ENCODE data around the gene TPST1. TPM values are rescaled to one million over a fixed set of nuclear protein-coding genes. Genes with fewer than 3 reads are reported as not detected.

Gene TPST1
- total and polyA plus RNA-seq, 4 experiments from 2014 or later: 0.24 to 1.2 (median 0.98) TPM

GRCh38 chr7:66206119-66206933 is 1.2 kb downstream of the TPST1 start:
- Histone ChIP-seq H3K4me1 (ENCODE audit: insufficient read depth, low read length) (peaks cover 20% of the 10 kb centered on the region), H3K27ac (ENCODE audit: low read depth, low read length) (no peak overlapping the region), H3K9me3 (ENCODE audit: control insufficient read depth in 1 of 2, low read length in 2 of 2) (no peaks in the 10 kb centered on the region), H3K36me3 (ENCODE audit: insufficient read depth, low read length) (no peaks in the 10 kb centered on the region), H3K27me3 (ENCODE audit: insufficient read depth, low read length) (peaks cover 22% of the 10 kb centered on the region), H3K4me3 (ENCODE audit: low read length in 2 of 2) (peak overlapping the region in 1 of 2 donors; percentile 60)
- Mint-ChIP-seq H3K4me3 (peak overlapping the region; percentile 83 to 93 (median 88)), H3K4me1 (peaks cover 28 to 43% (median 34%) of the 10 kb centered on the region in 4 donors), H3K36me3 (peaks cover 0 to 2% of the 10 kb centered on the region in 2 donors), H3K9me3 (peaks cover 0 to 2% (median 0%) of the 10 kb centered on the region in 8 donors), H3K27ac (peak overlapping the region in 6 of 7 donors; percentile 60 to 87 (median 77)), H3K27me3 (peaks cover 12 to 34% of the 10 kb centered on the region in 2 donors)
- ChIA-PET POLR2A (ENCODE audit: partially characterized antibody) (no interaction called here), CTCF (ENCODE audit: partially characterized antibody) (no interaction called here)
- intact Hi-C loops (cut with micrococcal nuclease): loop anchor here (5.0 kb wide), 2 partner anchors 536 to 791 kb away; partner anchors contain the start of genes RABGEF1, SBDS and TYW1
- DNase-seq: no peak

GRCh38 chr7:66206934-66207240 is 1.8 kb downstream of the TPST1 start:
- H3K4me3 Mint-ChIP-seq: peak overlapping the region in 7 of 8 donors; percentile 0 to 93 (median 52)
- no peak overlapping the region for H3K27ac Mint-ChIP-seq
- H3K4me1 Mint-ChIP-seq: peaks cover 28 to 43% (median 34%) of the 10 kb centered on the region in 4 donors
- H3K9me3 ChIP-seq (ENCODE audit: control insufficient read depth in 1 of 2, low read length in 2 of 2): no peaks in the 10 kb centered on the region
- H3K9me3 Mint-ChIP-seq: peaks cover 0 to 2% (median 0%) of the 10 kb centered on the region in 8 donors
- H3K27me3 Mint-ChIP-seq: peaks cover 10 to 34% of the 10 kb centered on the region in 2 donors
- CTCF ChIA-PET (ENCODE audit: partially characterized antibody): no interaction called here
- DNase-seq: no peak
- no peak overlapping the region for H3K4me3 ChIP-seq (ENCODE audit: low read length in 2 of 2)
- intact Hi-C loops (cut with micrococcal nuclease): loop anchor here (5.0 kb wide), 2 partner anchors 535 to 790 kb away; partner anchors contain the start of genes RABGEF1, SBDS and TYW1
- no peaks in the 10 kb centered on the region for H3K36me3 ChIP-seq (ENCODE audit: insufficient read depth, low read length)
- H3K4me1 ChIP-seq (ENCODE audit: insufficient read depth, low read length): peaks cover 20% of the 10 kb centered on the region
- no peak overlapping the region for H3K27ac ChIP-seq (ENCODE audit: low read depth, low read length)
- H3K36me3 Mint-ChIP-seq: peaks cover 0 to 2% of the 10 kb centered on the region in 2 donors
- peaks cover 22% of the 10 kb centered on the region for H3K27me3 ChIP-seq (ENCODE audit: insufficient read depth, low read length)
- POLR2A ChIA-PET (ENCODE audit: partially characterized antibody): no interaction called here

- no peak overlapping the region for H3K4me3 ChIP-seq (ENCODE audit: low read length in 2 of 2)
- Mint-ChIP-seq H3K27me3 (peaks cover 10 to 34% of the 10 kb centered on the region in 2 donors), H3K36me3 (peaks cover 0 to 2% of the 10 kb centered on the region in 2 donors), H3K9me3 (peaks cover 0 to 2% (median 0%) of the 10 kb centered on the region in 8 donors), H3K27ac (peak overlapping the region in 3 of 7 donors; percentile 2 to 42 (median 4)), H3K4me1 (peaks cover 23 to 37% (median 29%) of the 10 kb centered on the region in 4 donors), H3K4me3 (peak overlapping the region; percentile 4 to 93 (median 50))
- H3K36me3 ChIP-seq (ENCODE audit: insufficient read depth, low read length): no peaks in the 10 kb centered on the region
- H3K4me1 ChIP-seq (ENCODE audit: insufficient read depth, low read length): peaks cover 20% of the 10 kb centered on the region
- H3K9me3 ChIP-seq (ENCODE audit: control insufficient read depth in 1 of 2, low read length in 2 of 2): no peaks in the 10 kb centered on the region
- CTCF ChIA-PET (ENCODE audit: partially characterized antibody): no interaction called here
- peaks cover 22% of the 10 kb centered on the region for H3K27me3 ChIP-seq (ENCODE audit: insufficient read depth, low read length)
- DNase-seq: no peak
- intact Hi-C loops (cut with micrococcal nuclease): loop anchor here (5.0 kb wide), 2 partner anchors 535 to 790 kb away; partner anchors contain the start of genes RABGEF1, SBDS and TYW1
- POLR2A ChIA-PET (ENCODE audit: partially characterized antibody): no interaction called here
- H3K27ac ChIP-seq (ENCODE audit: low read depth, low read length): no peak overlapping the region
Measured at GRCh38 chr7:66207540-66207939, 2.4 kb downstream of the TPST1 start.

- Mint-ChIP-seq H3K9me3 (peaks cover 0 to 2% (median 0%) of the 10 kb centered on the region in 8 donors), H3K27ac (no peak overlapping the region), H3K4me3 (no peak overlapping the region), H3K4me1 (peaks cover 14 to 25% (median 17%) of the 10 kb centered on the region in 4 donors), H3K27me3 (peaks cover 1 to 26% of the 10 kb centered on the region in 2 donors), H3K36me3 (no peaks in the 10 kb centered on the region)
- no peaks in the 10 kb centered on the region for H3K9me3 ChIP-seq (ENCODE audit: control insufficient read depth in 1 of 2, low read length in 2 of 2)
- no peak overlapping the region for H3K4me3 ChIP-seq (ENCODE audit: low read length in 2 of 2)
- no peak overlapping the region for H3K27ac ChIP-seq (ENCODE audit: low read depth, low read length)
- intact Hi-C loops (cut with micrococcal nuclease): no loop called here
- H3K36me3 ChIP-seq (ENCODE audit: insufficient read depth, low read length): no peaks in the 10 kb centered on the region
- no peak for DNase-seq
- H3K4me1 ChIP-seq (ENCODE audit: insufficient read depth, low read length): peaks cover 10% of the 10 kb centered on the region
- POLR2A ChIA-PET (ENCODE audit: partially characterized antibody): no interaction called here
- CTCF ChIA-PET (ENCODE audit: partially characterized antibody): no interaction called here
- peaks cover 14% of the 10 kb centered on the region for H3K27me3 ChIP-seq (ENCODE audit: insufficient read depth, low read length)
Measured at GRCh38 chr7:66211429-66211828, 6.3 kb downstream of the TPST1 start.

- intact Hi-C loops (cut with micrococcal nuclease): no loop called here
- ChIA-PET CTCF (ENCODE audit: partially characterized antibody) (no interaction called here), POLR2A (ENCODE audit: partially characterized antibody) (no interaction called here)
- Histone ChIP-seq H3K9me3 (ENCODE audit: control insufficient read depth in 1 of 2, low read length in 2 of 2) (no peaks in the 10 kb centered on the region), H3K36me3 (ENCODE audit: insufficient read depth, low read length) (no peaks in the 10 kb centered on the region), H3K27ac (ENCODE audit: low read depth, low read length) (no peak overlapping the region), H3K27me3 (ENCODE audit: insufficient read depth, low read length) (no peaks in the 10 kb centered on the region), H3K4me1 (ENCODE audit: insufficient read depth, low read length) (no peaks in the 10 kb centered on the region), H3K4me3 (ENCODE audit: low read length in 2 of 2) (no peak overlapping the region)
- H3K36me3 Mint-ChIP-seq: no peaks in the 10 kb centered on the region
- no peak overlapping the region for H3K4me3 Mint-ChIP-seq
- DNase-seq: no peak
- peaks cover 0 to 9% (median 4%) of the 10 kb centered on the region in 4 donors for H3K4me1 Mint-ChIP-seq
- peaks cover 1 to 20% of the 10 kb centered on the region in 2 donors for H3K27me3 Mint-ChIP-seq
- H3K9me3 Mint-ChIP-seq: peaks cover 0 to 1% (median 0%) of the 10 kb centered on the region in 8 donors
- no peak overlapping the region for H3K27ac Mint-ChIP-seq
Measured at GRCh38 chr7:66213637-66214036, 8.5 kb downstream of the TPST1 start.

GRCh38 chr7:66216687-66217086 is 11.6 kb downstream of the TPST1 start:
- DNase-seq: no peak
- no peaks in the 10 kb centered on the region for H3K27me3 ChIP-seq (ENCODE audit: insufficient read depth, low read length)
- ChIA-PET CTCF (ENCODE audit: partially characterized antibody) (no interaction called here), POLR2A (ENCODE audit: partially characterized antibody) (no interaction called here)
- H3K27ac ChIP-seq (ENCODE audit: low read depth, low read length): no peak overlapping the region
- Mint-ChIP-seq H3K36me3 (no peaks in the 10 kb centered on the region), H3K9me3 (peaks cover 0 to 1% (median 0%) of the 10 kb centered on the region in 8 donors), H3K27me3 (peaks cover 3 to 11% of the 10 kb centered on the region in 2 donors), H3K4me1 (peaks cover 0 to 9% (median 4%) of the 10 kb centered on the region in 4 donors), H3K27ac (no peak overlapping the region), H3K4me3 (no peak overlapping the region)
- intact Hi-C loops (cut with micrococcal nuclease): no loop called here
- H3K9me3 ChIP-seq (ENCODE audit: control insufficient read depth in 1 of 2, low read length in 2 of 2): no peaks in the 10 kb centered on the region
- no peak overlapping the region for H3K4me3 ChIP-seq (ENCODE audit: low read length in 2 of 2)
- H3K4me1 ChIP-seq (ENCODE audit: insufficient read depth, low read length): no peaks in the 10 kb centered on the region
- no peaks in the 10 kb centered on the region for H3K36me3 ChIP-seq (ENCODE audit: insufficient read depth, low read length)

GRCh38 chr7:66219805-66220204 is 14.7 kb downstream of the TPST1 start:
- H3K27ac ChIP-seq (ENCODE audit: low read depth, low read length): no peak overlapping the region
- H3K4me3 Mint-ChIP-seq: no peak overlapping the region
- ChIA-PET POLR2A (ENCODE audit: partially characterized antibody) (no interaction called here), CTCF (ENCODE audit: partially characterized antibody) (no interaction called here)
- H3K4me1 ChIP-seq (ENCODE audit: insufficient read depth, low read length): no peaks in the 10 kb centered on the region
- H3K9me3 Mint-ChIP-seq: peaks cover 0 to 1% (median 0%) of the 10 kb centered on the region in 8 donors
- H3K36me3 ChIP-seq (ENCODE audit: insufficient read depth, low read length): no peaks in the 10 kb centered on the region
- H3K9me3 ChIP-seq (ENCODE audit: control insufficient read depth in 1 of 2, low read length in 2 of 2): no peaks in the 10 kb centered on the region
- no peaks in the 10 kb centered on the region for H3K36me3 Mint-ChIP-seq
- no peak for DNase-seq
- H3K4me3 ChIP-seq (ENCODE audit: low read length in 2 of 2): no peak overlapping the region
- H3K27ac Mint-ChIP-seq: no peak overlapping the region
- no peaks in the 10 kb centered on the region for H3K4me1 Mint-ChIP-seq
- H3K27me3 Mint-ChIP-seq: peaks cover 3 to 7% of the 10 kb centered on the region in 2 donors
- H3K27me3 ChIP-seq (ENCODE audit: insufficient read depth, low read length): no peaks in the 10 kb centered on the region
- intact Hi-C loops (cut with micrococcal nuclease): no loop called here

Data from CD4-positive, alpha-beta memory T cell (primary cell).